HEK293 (cell line): ENCODE data around the gene SLIT1.

ENCODE experiments used
- AEBP2 ChIP-seq: fragments of 450-650 bp; formaldehyde crosslinking; IDR thresholded peaks from 2 replicates; pipeline ENCODE4 v1.5.1; 2016; ENCODE audit warnings: missing biosample characterization, missing genetic modification characterization, borderline replicate concordance
- CTCF ChIP-seq: fragments of 450-650 bp; formaldehyde crosslinking; IDR thresholded peaks from 2 replicates; pipeline ENCODE4 v1.5.1; 2016; ENCODE audit warnings: missing biosample characterization, missing genetic modification characterization
- SALL2 ChIP-seq: fragments of 450-650 bp; formaldehyde crosslinking; IDR thresholded peaks from 2 replicates; pipeline ENCODE4 v1.5.0; 2017; ENCODE audit warnings: missing biosample characterization, mild to moderate bottlenecking, missing genetic modification characterization, borderline replicate concordance
- TRIM28 ChIP-seq: IDR thresholded peaks from 2 replicates; pipeline ENCODE4 v1.6.1; 2011; ENCODE audit warnings: low read length, control low read depth, borderline replicate concordance
- ZBTB49 ChIP-seq: fragments of 450-650 bp; formaldehyde crosslinking; IDR thresholded peaks from 2 replicates; pipeline ENCODE4 v1.5.1; 2016; ENCODE audit warnings: missing biosample characterization, missing genetic modification characterization, low read depth

- TF ChIP-seq TRIM28 = no peak
- no peak for TF ChIP-seq CTCF (tag by site-specific recombination)
- no peak for TF ChIP-seq ZBTB49 (tag by site-specific recombination)
- no peak for TF ChIP-seq SALL2
- no peak for TF ChIP-seq AEBP2
Observed at GRCh38 chr10:97134983-97135382, 50.8 kb downstream of the SLIT1 start.
